Psoas muscle (tissue), 8 donors: ENCODE data around the gene ZNF292. TPM values are rescaled to one million over a fixed set of nuclear protein-coding genes. Genes with fewer than 3 reads are reported as not detected.

Source experiments
- ATAC-seq, 4 donors: fragments of 200-7000 bp; cut with Tn5 transposase; one replicate each; pipeline ENCODE4 v1.9.1; 2020; ENCODE audit warnings: moderate library complexity in 3 of 4, mild to moderate bottlenecking in 2 of 4
- DNase-seq, 2 donors: peaks; one replicate each; pipeline ENCODE4 v3.0.0-alpha.2; 2020
- H3K27ac ChIP-seq: fragments of 200-600 bp; one replicate; pipeline ENCODE4 v1.8.0; 2022
- H3K27me3 ChIP-seq, 3 donors: fragments of 200-600 bp in 1 of 3; one replicate each; pipeline versions ENCODE4 v1.6.1 to v1.8.0; 2013 to 2022; ENCODE audit warnings: low read length in 2 of 3, mild to moderate bottlenecking in 2 of 3, moderate library complexity in 1 of 3; ENCODE audit not compliant: insufficient read depth in 3 of 3
- H3K36me3 ChIP-seq, 2 donors: fragments of 200-600 bp in 1 of 2; one replicate each; pipeline versions ENCODE4 v1.6.1 to v1.8.0; 2013 to 2022; ENCODE audit warnings: low read depth in 1 of 2, mild to moderate bottlenecking in 1 of 2, moderate library complexity in 1 of 2; ENCODE audit not compliant: insufficient read depth in 1 of 2
- H3K4me1 ChIP-seq: fragments of 200-600 bp; one replicate; pipeline ENCODE4 v1.8.0; 2022
- H3K4me3 ChIP-seq: fragments of 200-600 bp; one replicate; pipeline ENCODE4 v1.8.0; 2022; ENCODE audit warnings: mild to moderate bottlenecking
- H3K9me3 ChIP-seq: fragments of 200-600 bp; one replicate; pipeline ENCODE4 v1.8.0; 2022
- WGBS, 3 donors: extraction: QIAGEN DNeasy Blood & Tissue Kit; methylation state at CpG; one replicate each; pipeline versions ENCODE4 v1.1.6 to v1.1.7; 2013; 5-methylcytosine and 5-hydroxymethylcytosine counted together
- intact Hi-C, 2 donors: fragments of 100-400 bp; cut with DNase I; formaldehyde crosslinking; loops; one replicate each; pipeline versions ENCODE4 v1.11.0 to v1.14.2; 2022
- polyA plus RNA-seq, 3 donors: library from polyadenylated mRNA; stranded (reverse); fragments of 200-250 nt; gene quantifications; one replicate each; pipeline ENCODE4 v1.2.3, GENCODE V29; 2013
- total RNA-seq, 4 donors: library from RNA; stranded (reverse); fragmentation: NEBNext Ultra II Directional in 2 of 4; extraction: Animal tissue kit (Norgen Biotek cat#: 25700) in 2 of 4; gene quantifications; one replicate each; pipeline versions ENCODE4 v1.2.1 to v1.2.4, GENCODE V29; 2021 to 2023
- TF ChIP-seq, protein P1 (sequence below): fragments of 200-600 bp; IDR thresholded peaks from one replicate; pipeline ENCODE4 v1.8.0; 2022; ENCODE audit warnings: antibody characterized with exemption
- donor health status: healthy with polysubstance abuse.
- donor health status: DM: no; HTN: no; CAD: no; lungs with moderate emphysema.
- donor health status: Bipolar disorder and iron deficiency.
- donor health status: healthy.
- donor health status: DM: yes; HTN: yes; CAD: no.
- donor health status: DM: no; HTN: no; CAD: no.
- donor health status: DM: no; HTN: no; CAD: no.
- donor health status: DM: yes; HTN: yes; CAD: no.

Gene ZNF292
- total and polyA plus RNA-seq, 7 donors: 1.9 to 21.3 (median 16.7) TPM

DNA sequence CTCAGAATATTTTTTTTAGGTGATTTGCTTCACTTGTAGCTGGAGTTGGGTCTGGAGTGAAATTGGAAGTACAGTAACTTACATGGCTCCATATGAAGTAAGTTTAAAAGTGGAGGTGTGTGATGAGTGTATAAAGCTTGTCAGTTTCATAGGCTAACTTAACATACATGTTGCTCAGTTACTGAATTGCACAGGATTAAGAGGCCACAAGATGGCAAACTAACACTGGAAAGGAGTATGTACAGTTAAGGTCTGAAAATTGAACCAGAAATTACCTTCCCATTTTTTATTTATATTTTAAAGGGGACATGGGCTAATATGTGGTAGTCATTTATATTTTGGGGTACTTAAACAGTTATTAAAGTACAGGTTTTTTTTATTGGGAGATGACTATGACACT lies 121.8 kb downstream of the ZNF292 start:
- no peak overlapping the region for H3K4me3 ChIP-seq
- no peaks in the 10 kb centered on the region for H3K9me3 ChIP-seq
- intact Hi-C loops: no loop called here
- no peak for ATAC-seq
- H3K27me3 ChIP-seq: no peaks in the 10 kb centered on the region
- no peaks in the 10 kb centered on the region for H3K36me3 ChIP-seq
- TF ChIP-seq, protein P1, sequence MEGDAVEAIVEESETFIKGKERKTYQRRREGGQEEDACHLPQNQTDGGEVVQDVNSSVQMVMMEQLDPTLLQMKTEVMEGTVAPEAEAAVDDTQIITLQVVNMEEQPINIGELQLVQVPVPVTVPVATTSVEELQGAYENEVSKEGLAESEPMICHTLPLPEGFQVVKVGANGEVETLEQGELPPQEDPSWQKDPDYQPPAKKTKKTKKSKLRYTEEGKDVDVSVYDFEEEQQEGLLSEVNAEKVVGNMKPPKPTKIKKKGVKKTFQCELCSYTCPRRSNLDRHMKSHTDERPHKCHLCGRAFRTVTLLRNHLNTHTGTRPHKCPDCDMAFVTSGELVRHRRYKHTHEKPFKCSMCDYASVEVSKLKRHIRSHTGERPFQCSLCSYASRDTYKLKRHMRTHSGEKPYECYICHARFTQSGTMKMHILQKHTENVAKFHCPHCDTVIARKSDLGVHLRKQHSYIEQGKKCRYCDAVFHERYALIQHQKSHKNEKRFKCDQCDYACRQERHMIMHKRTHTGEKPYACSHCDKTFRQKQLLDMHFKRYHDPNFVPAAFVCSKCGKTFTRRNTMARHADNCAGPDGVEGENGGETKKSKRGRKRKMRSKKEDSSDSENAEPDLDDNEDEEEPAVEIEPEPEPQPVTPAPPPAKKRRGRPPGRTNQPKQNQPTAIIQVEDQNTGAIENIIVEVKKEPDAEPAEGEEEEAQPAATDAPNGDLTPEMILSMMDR: no peak
- no peak for DNase-seq
- no peaks in the 10 kb centered on the region for H3K4me1 ChIP-seq
- H3K27ac ChIP-seq: no peak overlapping the region

DNA sequence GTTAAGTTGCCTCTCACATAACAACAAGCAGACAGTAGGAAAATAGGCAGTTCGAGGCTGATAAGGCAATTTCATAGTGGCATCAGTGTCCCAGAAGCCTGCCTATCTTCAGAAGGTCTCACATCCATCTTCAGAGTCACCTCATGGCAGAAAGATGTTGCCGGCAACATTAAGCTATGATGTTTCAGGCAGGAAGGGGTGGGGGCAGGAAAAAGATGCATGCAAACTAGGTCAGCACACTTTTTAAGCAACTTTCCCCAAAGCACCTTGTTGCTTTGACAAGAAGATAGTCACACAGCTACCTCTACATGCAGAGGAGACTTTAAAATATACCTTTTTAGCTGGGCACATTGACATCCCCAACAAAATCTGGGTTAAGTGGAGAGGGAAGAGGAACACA lies 123.8 kb downstream of the ZNF292 start:
- Histone ChIP-seq H3K27ac (no peak overlapping the region), H3K9me3 (no peaks in the 10 kb centered on the region), H3K4me3 (no peak overlapping the region), H3K27me3 (no peaks in the 10 kb centered on the region), H3K4me1 (no peaks in the 10 kb centered on the region), H3K36me3 (no peaks in the 10 kb centered on the region)
- DNase-seq (no peak), ATAC-seq (no peak)
- intact Hi-C loops: no loop called here
- TF ChIP-seq, protein P1: no peak
- 31 to 35% (median 33%) methylated on average over 2 of the region's 2 CpGs for WGBS, 3 donors

DNA sequence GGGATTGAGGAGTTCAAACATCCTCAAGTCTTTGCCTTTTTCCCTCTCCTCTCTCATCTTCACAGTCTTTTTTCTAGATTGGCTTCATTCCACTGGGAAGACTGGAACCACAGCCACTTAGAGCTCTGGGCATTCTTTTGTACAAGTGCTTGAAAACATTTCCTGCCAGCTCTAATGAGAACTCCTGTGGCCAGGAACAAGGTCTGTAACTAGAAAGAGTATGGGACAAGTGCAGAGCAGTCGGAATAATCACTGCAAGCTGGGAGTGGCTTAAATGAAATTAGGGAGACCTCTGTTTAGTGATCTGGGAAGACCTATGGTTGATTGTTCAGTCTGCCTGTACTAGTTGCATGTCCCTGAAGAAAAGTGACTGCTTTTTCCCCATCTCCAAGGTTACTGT lies 126.1 kb downstream of the ZNF292 start:
- no peaks in the 10 kb centered on the region for H3K4me1 ChIP-seq
- no peak for DNase-seq
- no peak overlapping the region for H3K27ac ChIP-seq
- no peak overlapping the region for H3K4me3 ChIP-seq
- H3K36me3 ChIP-seq: no peaks in the 10 kb centered on the region
- ATAC-seq: no peak
- intact Hi-C loops: no loop called here
- TF ChIP-seq, protein P1: no peak
- H3K27me3 ChIP-seq: no peaks in the 10 kb centered on the region
- no peaks in the 10 kb centered on the region for H3K9me3 ChIP-seq
- 67 to 81% (median 71%) methylated on average over 1 of the region's 1 CpG for WGBS, 3 donors

DNA sequence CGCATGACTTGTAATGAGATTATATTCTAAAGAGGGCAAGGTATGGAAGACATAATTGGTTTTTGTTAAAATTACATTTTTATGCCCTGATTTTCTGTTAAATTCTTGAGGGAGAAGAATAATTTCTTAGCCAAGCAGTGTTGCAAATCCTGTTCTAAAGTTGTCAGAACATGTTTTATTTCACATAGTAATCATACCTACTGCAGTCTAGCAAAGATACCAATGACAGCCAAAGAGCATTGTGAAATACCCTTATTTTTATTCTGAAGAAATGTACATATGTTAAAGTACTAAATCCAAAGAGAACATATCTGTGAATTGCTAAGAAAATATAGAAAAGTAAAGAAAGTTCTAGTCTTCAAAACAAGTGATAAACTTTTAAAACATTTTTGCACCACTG lies 127.4 kb downstream of the ZNF292 start:
- intact Hi-C loops: no loop called here
- ATAC-seq: no peak
- H3K4me3 ChIP-seq: no peak overlapping the region
- no peak for DNase-seq
- no peaks in the 10 kb centered on the region for H3K27me3 ChIP-seq
- H3K4me1 ChIP-seq: no peaks in the 10 kb centered on the region
- no peak overlapping the region for H3K27ac ChIP-seq
- H3K36me3 ChIP-seq: no peaks in the 10 kb centered on the region
- H3K9me3 ChIP-seq: no peaks in the 10 kb centered on the region
- TF ChIP-seq, protein P1: no peak
- WGBS, 3 donors: 94 to 99% (median 97%) methylated on average over 1 of the region's 1 CpG

DNA sequence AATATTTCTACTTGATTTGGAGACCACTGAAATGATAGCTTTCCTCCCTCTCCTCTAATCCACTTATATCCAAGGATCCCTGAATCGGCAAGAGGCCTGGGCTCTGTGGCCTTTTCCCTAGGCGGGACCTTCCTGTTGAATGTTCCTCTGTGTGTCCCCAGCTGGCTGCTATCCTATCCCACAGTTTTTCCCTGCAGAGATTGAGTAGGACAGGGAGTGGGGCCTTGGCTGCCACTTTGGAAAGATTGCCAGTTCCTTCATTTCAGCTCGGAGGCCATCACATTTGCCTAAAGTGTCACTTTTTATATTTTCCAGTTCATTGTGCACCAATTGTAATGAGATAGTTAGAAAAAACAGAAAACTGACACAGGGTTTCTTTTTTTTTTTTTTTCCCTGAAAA lies 128.1 kb downstream of the ZNF292 start:
- no peaks in the 10 kb centered on the region for H3K27me3 ChIP-seq
- no peak overlapping the region for H3K27ac ChIP-seq
- no peaks in the 10 kb centered on the region for H3K36me3 ChIP-seq
- intact Hi-C loops: no loop called here
- TF ChIP-seq, protein P1: no peak
- H3K4me3 ChIP-seq: no peak overlapping the region
- no peak for ATAC-seq
- 59 to 69% (median 63%) methylated on average over 3 of the region's 3 CpGs for WGBS, 3 donors
- H3K4me1 ChIP-seq: no peaks in the 10 kb centered on the region
- H3K9me3 ChIP-seq: no peaks in the 10 kb centered on the region
- no peak for DNase-seq
